COLO668 (cell line): Measurements from ENCODE around the gene HDAC3.

Experiments used
- DNase-seq: peaks from one replicate; lab custom pipeline; 2025; ENCODE audit not compliant: unreplicated experiment; lab: John Stamatoyannopoulos, UW

HDAC3 gene

GRCh38 chr5:141605523-141606277 lies 30.9 kb downstream of the HDAC3 start:
- no peak for DNase-seq

- no peak for DNase-seq
Measured at GRCh38 chr5:141603923-141604717, 32.5 kb downstream of the HDAC3 start.

GRCh38 chr5:141602606-141603005 lies 34.0 kb downstream of the HDAC3 start:
- no peak for DNase-seq

GRCh38 chr5:141598391-141599345 lies 38.0 kb downstream of the HDAC3 start:
- no peak for DNase-seq

GRCh38 chr5:141597814-141598213 lies 38.8 kb downstream of the HDAC3 start:
- DNase-seq = no peak

GRCh38 chr5:141597394-141597793 lies 39.3 kb downstream of the HDAC3 start:
- DNase-seq = no peak

- DNase-seq = no peak
Measured at GRCh38 chr5:141596867-141597266, 39.8 kb downstream of the HDAC3 start.

- no peak for DNase-seq
Measured at GRCh38 chr5:141590127-141590526, 46.5 kb downstream of the HDAC3 start.

- no peak for DNase-seq
Measured at GRCh38 chr5:141586246-141586645, 50.4 kb downstream of the HDAC3 start.

- no peak for DNase-seq
Measured at GRCh38 chr5:141585594-141585993, 51.1 kb downstream of the HDAC3 start.

GRCh38 chr5:141574122-141574510 lies 62.5 kb downstream of the HDAC3 start:
- no peak for DNase-seq

GRCh38 chr5:141573489-141574121 lies 63.0 kb downstream of the HDAC3 start:
- no peak for DNase-seq
